Hematopoietic multipotent progenitor cell treated with erythropoietin and hydrocortisone succinate and interleukin-3 and kit ligand, for 6 days (in vitro differentiated cells): ENCODE results near the gene KAT5.
A peak's percentile ranks its signal among the peaks of the same experiment; 100 is the strongest.
"Not testable (repeated sequence)": the region's sequence is repeated elsewhere in the genome, so short reads cannot be mapped to it uniquely, and the experiment has no call there.

Source experiments
- DNase-seq: peaks from one replicate; pipeline ENCODE4 v3.0.0-alpha.2; 2015

The KAT5 gene

DNA sequence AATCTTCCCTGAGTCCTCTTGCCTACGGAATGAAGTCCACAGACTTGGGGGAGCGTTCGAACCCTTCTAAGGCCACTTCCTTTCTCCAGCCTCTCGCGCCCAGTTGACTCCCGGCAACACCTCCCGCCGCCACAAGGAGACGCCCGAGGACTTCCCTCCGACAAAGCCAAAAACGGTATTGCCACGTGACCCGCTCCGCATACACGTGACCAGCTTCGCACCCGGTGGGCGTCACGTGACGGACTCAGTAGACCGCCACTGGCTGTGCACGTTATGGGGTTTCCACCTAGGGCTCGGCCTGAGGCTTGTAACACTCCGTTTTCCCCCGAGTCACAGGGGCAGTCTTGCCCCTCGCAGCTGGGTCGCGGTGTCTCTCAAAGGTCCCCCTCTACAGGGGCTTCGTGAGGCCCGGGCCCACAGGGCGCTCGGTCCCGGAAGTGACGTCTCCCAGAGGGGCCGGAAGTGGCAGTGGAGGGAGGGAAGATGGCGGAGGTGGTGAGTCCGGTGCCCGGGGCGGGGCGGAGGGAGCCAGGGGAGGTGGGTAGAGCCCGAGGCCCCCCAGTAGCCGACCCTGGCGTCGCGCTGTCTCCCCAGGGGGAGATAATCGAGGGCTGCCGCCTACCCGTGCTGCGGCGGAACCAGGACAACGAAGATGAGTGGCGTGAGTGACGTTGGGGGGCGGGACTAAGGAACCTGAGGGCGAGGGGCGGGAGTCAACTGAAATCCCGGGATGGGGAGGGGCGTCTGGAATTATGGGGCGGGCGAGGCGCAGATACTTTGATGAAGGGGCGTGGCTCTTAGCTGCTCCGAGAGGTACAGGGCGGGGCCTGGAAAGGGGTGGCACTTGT is at the start of gene KAT5:
TSS of gene KAT5 (plus strand) at position 468 of the 848 bp plus-strand sequence. CDS start at position 484, 16 bp downstream.
- DNase-seq: peak; percentile 100

DNA sequence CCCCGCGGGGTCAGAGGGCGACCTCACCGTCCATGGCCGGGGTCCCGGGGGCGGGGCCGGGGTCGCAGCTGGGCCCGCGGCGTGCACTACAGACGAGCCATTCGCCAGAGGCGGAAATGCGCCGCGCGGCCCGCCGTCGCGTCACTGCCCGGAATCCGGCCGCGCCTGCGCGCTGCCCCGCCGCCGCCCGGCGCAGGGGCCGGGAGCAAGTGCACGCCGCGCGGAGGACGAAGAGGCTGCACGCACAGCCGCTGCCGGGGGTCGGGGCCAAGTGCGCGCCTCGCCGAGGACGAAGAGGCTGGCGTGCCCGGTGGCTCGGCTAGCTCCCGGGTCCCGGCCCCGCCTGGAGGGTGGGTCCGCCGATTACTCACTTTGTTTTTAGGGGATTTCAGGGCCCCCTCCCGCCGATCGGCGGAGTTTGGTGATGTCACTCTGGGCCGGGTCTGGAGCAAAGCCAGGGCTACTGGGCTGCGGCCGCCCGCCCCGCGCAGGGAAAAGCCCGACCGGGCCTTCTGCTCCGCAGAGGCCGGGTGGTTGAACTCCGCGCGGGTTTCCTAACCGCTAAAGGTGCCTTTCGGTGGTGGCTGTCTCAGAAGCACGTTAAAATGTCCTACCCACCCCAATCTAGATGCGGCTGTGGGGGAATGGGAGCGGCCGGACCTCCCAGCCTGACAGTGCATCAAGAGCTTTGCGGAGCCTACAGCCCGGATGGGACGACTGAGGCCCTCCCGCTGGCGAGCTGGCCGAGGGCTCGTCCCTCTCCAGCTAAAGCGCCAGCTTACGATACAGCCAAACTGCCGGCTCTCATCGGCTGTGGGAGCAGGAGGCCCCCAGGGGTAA is 49.0 kb upstream of the KAT5 start, which contains the start of gene RELA:
TSS of gene RELA (minus strand) at position 118 of the 840 bp plus-strand sequence. CDS start at position 34, 84 bp downstream.
- peak; percentile 91 for DNase-seq

- peak; percentile 54 for DNase-seq
Measured at GRCh38 chr11:65663639-65664200, 48.3 kb upstream of the KAT5 start.

DNA sequence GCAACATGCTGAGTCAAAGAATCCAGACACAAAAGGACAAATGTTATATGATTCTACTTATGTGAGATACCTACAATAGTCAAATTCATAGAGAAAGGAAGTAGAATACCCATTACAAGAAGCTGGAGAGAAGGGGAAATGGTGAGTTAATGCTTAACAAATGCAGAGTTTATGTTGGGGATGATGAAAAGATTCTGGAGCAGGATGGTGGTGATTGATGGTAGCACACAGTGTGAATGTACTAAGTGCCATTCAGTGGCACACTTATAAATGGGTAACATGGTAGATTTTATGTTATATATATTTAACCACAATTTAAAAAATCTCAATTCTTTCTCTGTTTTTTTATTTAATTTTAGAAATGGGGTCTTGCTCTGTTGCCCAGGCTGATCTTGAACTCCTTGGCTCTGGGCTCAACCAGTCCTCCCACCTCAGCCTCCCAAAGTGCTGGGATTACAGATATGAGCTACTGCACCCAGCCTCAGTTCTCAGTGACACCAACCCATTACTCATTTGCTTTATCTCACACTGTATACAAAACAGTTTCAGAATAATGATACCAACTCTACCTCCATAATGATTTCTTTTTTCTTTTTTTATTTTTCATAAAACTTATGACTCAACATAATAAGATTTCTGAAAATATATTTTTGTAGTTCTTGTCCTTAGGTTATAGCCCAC is 39.7 kb upstream of the KAT5 start:
- no peak for DNase-seq

DNA sequence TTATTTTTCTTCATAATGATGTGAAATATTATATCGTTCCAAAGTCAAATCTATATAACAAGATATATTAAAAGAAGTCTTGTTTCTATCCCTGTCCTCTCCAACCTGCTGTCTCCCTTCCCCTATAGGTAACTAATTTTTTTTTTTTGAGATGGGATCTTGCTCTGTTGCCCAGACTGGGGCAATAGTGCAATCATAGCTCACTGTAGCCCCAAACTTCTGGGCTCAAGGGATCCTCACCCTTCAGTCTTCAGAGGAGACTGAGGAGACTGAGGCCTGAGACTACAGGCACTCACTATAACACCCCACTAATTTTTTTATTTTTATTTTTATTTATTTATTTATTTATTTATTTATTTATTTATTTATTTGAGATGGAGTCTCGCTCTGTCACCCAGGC is 39.1 kb upstream of the KAT5 start:
- DNase-seq: no peak

GRCh38 chr11:65680192-65680743 is 31.8 kb upstream of the KAT5 start:
- no peak for DNase-seq

DNA sequence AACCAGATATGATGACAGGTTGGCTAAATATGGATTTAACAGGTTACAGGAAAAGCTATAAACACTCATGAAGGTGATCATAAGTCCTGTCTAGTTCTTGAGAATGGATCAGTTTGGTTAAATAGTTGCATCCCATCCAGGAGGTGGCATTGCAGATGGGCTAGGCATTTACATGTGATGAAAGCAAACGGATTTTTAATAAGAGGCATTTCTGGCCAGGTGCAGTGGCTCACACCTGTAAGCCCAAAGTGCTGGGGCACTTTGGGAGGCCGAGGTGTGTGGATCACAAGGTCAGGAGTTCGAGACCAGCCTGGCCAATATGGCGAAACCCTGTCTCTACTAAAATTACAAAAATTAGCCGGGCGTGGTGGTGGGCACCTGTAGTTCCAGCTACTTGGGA is 28.6 kb upstream of the KAT5 start:
- DNase-seq: not testable (repeated sequence)

DNA sequence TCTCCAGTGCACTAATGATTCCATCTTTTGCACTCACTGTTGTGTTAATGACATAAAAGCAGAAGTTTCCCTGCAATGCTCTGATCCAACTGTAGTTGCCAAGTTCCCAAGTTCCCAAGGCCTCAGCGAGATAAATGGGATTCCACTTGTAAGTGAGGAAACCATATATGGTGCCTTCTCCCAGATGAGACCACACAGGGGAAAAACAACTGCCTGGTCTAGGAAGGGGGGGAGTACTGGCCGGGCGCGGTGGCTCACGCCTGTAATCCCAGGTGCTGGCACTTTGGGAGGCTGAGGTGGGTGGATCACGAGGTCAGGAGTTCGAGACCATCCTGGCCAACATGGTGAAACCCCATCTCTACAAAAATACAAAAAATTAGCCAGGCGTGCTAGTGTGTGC is 26.1 kb upstream of the KAT5 start:
- no peak for DNase-seq

GRCh38 chr11:65691847-65692246 is 20.2 kb upstream of the KAT5 start:
- not testable (repeated sequence) for DNase-seq

DNA sequence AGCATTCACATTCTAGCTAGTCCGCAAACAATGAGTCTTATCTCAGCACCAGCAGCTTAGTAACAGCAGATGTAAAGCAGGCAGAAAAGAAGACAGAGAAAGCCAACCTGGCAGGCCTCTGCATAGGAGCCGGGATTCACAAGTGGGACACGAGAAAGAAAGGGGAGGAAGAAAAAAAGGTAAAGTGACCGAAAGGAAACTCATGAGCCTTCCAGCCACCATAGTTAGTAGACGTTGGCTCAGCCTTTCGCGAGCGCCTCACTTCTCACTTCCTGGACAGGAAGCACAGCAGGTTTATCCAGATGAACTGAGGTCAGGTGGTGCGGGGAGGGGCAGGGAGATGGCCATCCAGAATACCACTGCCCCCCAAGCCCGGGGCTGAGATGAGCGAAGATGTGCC is 19.7 kb upstream of the KAT5 start:
- peak; percentile 22 for DNase-seq

DNA sequence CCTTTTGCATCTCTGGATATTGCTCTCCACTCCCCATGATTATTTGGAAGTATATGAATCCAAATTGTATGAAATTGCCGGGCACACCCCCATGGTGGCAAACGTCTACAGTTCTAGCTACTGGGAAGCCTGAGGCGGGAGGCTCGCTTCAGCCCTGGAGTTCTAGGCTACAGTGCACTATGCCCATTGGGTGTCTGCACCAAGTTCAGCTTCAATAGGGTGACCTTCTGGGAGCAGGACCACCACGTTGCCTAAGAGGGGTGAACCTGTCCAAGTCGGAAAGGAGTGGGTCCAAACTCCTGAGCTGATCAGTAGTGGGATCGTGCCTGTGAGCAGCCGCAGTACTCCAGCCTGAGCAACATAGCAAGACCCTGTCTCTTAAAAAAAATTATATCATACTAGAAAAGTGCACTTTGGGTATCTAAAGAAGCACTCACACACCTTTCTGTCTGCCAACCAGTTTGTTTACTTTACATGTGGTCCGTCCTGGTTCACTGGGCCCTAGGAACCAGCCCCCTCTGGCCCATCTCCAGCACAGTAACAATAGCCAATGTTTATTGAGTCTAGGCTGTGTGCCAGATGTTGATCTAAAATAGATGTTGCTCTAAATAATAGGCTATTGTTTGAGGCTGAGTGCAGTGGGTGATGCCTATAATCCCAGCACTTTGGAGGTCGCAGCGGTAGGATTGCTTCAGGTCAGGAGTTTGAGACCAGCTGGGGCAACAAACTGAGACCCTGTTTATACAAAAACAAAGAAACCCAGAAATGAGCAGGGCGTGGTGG is 16.4 kb upstream of the KAT5 start:
- DNase-seq: no peak

- no peak for DNase-seq
Measured at GRCh38 chr11:65696802-65697552, 15.1 kb upstream of the KAT5 start.

DNA sequence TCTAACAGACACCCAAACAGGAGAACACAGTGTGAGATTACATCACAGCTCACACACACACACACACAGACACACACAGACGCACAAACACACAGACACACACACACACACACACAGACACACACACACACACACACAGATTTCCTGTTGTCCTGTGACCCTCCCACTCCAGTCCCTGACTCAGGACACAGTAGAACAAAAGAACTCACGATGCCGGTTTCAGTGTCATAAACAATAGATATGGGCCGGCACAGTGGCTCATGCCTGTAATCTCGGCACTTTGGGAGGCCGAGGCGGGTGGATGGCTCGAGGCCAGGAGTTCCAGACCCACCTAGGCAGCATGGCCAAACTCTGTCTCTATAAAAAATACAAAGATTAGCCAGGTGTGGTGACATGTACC is 13.8 kb upstream of the KAT5 start:
- no peak for DNase-seq

DNA sequence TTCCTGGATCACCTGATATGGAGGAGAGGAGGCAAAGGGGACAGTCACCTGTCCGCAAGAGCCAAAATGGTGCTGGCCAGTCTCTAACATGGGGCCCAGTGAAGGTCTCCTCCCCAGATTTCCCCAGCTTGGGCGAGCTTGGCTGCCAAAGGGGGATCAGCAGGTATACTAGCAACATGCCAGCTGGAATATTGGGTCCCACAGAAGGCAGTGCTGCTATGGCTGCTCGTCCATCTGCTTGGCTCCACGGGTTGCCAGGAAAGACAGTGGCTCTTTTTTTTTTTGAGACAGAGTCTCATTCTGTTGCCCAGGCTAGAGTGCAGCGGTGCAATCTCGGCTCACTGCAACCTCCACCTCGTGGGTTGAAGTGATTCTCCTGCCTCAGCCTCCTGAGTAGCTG is 12.7 kb upstream of the KAT5 start:
- no peak for DNase-seq

DNA sequence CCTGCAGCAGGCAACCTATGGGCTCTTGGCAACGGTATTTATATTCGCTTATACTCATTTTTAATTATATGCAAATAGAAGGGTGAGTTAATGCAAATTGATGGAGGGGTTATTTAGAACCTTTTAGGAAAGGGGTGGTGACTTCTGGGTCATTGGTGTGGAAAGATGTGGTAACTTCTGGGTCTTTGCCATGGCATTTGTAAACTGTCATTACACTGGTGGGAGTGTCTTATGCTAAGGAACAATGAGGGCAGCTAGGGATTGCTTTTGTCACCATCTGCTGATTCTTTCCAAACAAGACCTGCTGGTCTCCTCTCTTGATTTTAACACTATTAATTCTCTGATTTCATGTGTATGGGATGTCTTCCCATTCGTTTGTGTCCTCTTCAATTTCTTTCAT is 11.7 kb upstream of the KAT5 start:
- DNase-seq: peak; percentile 56

DNA sequence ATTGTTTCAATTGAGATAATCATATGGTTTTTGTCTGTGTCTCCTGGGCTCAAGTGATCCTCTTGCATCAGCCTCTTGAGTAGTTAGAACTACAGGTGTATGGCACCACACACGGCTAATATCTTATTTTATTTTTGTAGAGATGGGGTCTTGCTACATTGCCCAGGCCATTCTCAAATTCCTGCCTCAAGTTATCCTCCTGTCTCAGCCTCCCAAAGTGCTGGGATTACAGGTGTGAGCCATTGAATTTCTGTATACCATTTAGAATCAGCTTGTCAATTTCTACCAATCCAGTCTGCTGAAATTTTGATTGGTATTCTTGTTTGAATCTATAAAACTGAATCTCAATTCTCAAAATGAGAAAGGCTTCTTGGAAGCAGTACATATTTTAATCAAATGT is 10.4 kb upstream of the KAT5 start:
- DNase-seq: no peak

DNA sequence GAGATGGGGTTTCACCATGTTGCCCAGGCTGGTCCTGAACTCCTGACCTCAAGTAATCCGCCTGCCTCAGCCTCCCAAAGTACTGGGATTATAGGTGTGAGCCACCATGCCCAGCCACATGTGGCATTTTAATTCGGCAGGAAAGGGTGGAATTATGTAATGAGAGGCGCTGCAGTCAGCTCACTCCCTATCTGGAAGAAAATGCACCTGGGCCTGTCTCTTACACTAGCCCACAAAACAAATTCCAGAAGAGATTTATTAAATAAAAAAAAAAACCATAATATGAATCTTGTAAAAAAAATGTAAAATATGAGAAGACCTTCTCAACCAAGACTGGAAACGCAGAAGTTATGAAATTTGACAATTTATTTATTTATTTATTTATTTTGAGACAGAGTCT is 8.2 kb upstream of the KAT5 start:
- DNase-seq: no peak

DNA sequence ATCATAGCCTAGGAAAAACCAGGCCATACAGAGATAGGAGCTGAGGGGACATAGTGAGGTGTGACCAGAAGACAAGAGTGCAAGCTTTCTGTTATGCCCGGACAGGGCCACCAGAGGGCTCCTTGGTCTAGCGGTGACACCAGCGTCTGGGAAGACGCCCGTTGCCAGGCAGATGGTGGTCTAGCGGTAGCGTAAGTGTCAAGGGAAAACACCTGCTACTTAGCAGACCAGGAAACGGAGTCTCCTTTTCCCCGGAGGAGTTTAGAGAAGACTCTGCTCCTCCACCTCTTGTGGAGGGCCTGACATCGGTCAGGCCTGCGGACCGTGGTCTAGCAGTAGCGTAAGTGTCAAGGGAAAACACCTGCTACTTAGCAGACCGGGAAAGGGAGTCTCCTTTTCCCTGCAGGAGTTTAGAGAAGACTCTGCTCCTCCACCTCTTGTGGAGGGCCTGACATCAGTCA is 5.7 kb upstream of the KAT5 start:
- peak; percentile 63 for DNase-seq

- DNase-seq: not testable (repeated sequence)
Measured at GRCh38 chr11:65707002-65707401, 5.0 kb upstream of the KAT5 start.

GRCh38 chr11:65708451-65708850 is 3.6 kb upstream of the KAT5 start:
- no peak for DNase-seq

GRCh38 chr11:65709661-65710060 is 2.4 kb upstream of the KAT5 start:
- peak; percentile 27 for DNase-seq
